HG03095 (cell line): ENCODE measurements around the gene ENKD1.
"Not testable (repeated sequence)": the region's sequence is repeated elsewhere in the genome, so short reads cannot be mapped to it uniquely, and the experiment has no call there.

Experiments used
- ATAC-seq: cut with Tn5 transposase; IDR thresholded peaks from one replicate; pipeline ENCODE4 v1.9.1; 2021; ENCODE audit warnings: moderate library complexity; ENCODE audit not compliant: unreplicated experiment

Gene ENKD1, protein sequence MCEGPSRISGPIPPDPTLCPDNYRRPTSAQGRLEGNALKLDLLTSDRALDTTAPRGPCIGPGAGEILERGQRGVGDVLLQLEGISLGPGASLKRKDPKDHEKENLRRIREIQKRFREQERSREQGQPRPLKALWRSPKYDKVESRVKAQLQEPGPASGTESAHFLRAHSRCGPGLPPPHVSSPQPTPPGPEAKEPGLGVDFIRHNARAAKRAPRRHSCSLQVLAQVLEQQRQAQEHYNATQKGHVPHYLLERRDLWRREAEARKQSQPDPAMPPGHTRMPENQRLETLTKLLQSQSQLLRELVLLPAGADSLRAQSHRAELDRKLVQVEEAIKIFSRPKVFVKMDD

DNA sequence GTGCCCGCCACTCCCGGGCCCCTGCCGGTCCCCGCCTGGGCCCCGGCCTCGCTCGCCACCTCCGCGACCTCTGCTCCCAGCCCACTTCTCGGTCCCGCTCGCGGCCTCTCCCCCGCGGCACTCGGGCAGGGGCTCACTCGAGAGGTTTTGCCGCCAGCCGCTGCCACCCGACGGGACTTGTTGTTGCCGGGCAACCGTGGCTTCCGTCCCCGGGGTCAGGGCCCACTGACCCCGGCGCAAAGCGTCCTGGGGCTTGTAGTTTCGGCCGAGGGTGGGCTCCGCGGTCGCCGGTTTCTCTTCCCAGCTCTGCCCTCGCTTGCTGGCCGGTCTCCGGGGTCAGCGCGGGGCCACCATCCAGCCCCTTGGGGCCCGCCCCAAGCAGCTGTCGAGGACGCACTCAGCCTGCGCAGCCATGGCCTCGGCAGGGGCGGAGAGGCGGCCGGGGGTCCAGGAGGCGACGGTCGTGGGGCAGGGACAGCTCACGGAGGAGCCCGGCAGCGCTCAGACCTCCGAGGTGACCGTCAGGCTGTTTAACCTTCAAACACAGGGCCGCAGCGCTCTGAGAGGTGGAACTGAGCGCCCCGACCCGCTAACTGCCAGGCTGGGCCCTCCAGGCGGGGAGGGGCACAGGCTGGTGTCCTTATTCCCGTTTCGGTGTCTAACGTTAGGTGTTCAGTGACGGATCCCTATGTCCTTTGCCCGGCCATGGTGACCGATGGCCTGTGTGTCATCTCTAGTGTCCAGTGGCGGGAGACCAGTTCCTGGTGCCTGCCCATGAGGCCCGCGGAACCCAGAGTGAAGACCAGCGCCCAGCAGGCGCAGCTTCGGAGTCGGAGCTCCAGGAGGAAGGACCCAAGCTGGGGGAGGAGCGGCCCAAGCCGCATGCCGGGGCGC, at the start of gene ENKD1, which contains the start of gene C16orf86:
Gene ENKD1, minus strand, starts transcription at position 192 of the 894 bp plus-strand sequence. CDS start 308 bp downstream, outside the sequence.
Gene C16orf86, plus strand, starts transcription at position 256 of the 894 bp plus-strand sequence. Its CDS starts 157 bp downstream, at position 413.
- ATAC-seq = peak; percentile 47

GRCh38 chr16:67716097-67716496, 49.5 kb upstream of the ENKD1 start:
- ATAC-seq = no peak

- no peak for ATAC-seq
Observed at GRCh38 chr16:67714522-67714921, 48.0 kb upstream of the ENKD1 start.

- no peak for ATAC-seq
Observed at GRCh38 chr16:67713647-67714273, 47.2 kb upstream of the ENKD1 start.

DNA sequence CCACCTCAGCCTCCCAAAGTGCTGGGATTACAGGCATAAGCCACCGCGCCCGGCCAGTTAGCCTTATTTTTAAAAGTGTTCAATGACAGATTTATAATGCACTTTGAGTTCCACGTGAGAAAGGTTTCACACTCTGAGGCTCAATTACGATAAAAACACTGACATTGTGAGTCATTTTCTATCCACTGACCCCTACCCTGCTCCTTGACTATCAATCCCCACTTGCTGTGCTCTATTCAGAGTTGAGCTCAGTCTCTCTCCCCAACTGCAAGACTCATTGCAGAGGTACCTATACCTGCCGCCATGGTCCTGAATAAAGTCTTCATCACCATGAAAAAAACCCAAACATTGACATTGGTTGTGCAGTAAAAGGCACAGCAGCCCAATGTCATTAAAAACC, 44.1 kb upstream of the ENKD1 start:
- ATAC-seq = no peak

DNA sequence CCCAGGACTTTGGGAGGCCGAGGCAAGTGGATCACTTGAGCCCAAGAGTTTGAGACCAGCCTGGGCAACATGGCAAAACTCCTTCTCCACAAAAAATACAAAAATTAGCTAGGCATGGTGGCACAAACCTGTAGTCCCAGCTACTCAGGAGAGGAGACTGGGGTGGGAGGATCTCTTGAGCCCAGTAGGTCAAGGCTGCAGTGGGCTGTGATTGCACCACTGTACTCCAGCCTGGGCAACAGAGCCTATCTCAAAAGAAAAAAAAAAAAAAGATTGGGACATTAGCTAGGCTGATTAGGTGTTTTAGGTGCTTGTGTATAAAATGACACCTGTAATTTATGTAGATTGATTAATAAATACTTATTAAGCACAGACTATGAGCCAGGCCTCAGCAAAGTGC, 42.5 kb upstream of the ENKD1 start:
- no peak for ATAC-seq

DNA sequence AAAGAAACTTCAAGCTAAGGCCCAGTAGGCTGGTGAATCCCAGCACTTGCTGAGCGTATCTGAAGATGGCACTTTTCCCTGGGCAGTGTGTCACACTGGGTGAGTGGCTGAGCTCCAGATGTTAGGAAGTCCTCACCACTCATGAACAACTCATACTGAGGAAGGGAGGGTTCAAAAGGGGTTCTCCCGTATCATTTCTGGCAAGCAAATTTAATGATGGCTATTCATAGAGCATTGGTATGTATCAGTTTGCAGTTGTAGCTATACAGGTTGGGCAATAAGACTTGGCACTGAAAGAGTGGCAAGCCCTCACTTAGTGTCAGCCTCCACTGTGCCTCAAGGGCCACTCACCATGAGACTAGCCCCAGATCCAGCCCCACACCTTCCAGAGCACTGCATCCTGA, 41.8 kb upstream of the ENKD1 start:
- no peak for ATAC-seq

DNA sequence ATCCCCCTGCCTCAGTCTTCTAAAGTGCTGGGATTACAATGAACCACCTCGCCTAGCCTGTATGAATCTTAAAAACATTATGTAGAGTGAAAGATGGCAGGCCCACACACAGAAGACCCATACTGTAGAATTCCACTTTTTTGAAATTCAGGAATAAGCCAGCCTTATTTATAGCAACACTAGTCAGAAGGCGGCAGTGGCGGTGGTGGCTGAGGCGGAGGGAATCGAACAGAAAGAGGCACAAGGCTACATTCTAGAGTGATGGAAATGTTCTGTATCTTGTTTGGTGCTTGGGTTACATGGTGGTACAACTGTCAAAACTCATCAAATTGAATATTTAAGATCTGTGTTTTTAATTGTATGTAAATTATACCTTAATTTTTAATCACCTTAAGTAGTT, 41.2 kb upstream of the ENKD1 start:
- ATAC-seq = no peak

GRCh38 chr16:67707210-67707609, 40.7 kb upstream of the ENKD1 start:
- no peak for ATAC-seq

DNA sequence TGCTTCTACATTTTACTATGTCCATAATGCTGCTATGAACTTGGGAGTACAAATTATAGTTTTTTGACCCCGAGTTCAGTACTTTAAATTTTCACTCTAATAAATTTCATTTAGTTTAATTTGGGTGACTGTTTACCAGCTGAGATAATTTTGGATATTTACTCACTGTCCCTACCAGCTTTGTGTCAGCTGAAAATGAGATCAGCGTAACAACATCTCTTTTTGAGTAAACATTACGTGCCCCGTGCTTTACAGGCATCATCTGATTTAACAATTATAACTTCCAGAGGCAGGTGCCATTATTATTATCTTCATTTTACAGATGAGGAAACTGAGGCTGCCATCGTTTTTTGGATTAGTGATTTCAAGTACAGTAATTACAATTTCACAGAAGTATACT, 37.6 kb upstream of the ENKD1 start:
- no peak for ATAC-seq

DNA sequence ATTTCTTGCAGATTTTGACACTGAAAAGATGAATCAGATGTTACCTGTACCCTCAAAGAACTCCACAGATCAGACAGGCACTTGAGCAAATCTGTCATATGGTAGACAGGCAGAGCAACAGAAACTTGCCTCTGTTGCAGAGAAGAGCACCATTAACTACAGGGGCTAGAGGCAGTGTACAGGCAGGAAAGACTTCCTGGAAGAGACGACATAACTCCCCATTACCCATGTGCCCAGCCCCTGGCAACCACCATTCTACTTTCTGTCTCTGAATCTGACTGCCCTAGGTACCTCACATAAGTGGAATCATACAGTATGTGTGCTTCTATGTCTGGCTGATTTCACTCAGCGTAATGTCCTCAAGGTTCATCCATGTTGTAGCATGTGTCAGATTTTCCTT, 37.1 kb upstream of the ENKD1 start:
- ATAC-seq = no peak

DNA sequence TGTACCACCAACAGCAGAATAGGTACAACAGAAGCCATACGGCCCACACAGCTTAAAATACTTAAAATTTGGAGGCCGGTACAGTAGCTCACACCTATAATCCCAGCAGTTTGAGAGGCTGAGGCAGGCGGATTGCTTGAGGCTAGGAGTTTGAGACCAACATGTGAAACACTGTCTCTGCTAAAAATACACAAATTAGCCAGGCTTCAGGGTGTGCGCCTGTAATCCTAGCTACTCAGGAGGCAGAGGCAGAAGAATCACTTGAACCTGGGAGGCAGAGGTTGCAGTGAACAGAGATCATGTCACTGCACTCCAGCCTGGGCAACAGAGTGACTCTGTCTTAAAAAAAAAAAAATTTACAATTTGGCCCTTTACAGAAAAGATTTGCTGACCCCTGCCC, 35.6 kb upstream of the ENKD1 start:
- ATAC-seq = no peak

- ATAC-seq = no peak
Observed at GRCh38 chr16:67701420-67701819, 34.9 kb upstream of the ENKD1 start.

DNA sequence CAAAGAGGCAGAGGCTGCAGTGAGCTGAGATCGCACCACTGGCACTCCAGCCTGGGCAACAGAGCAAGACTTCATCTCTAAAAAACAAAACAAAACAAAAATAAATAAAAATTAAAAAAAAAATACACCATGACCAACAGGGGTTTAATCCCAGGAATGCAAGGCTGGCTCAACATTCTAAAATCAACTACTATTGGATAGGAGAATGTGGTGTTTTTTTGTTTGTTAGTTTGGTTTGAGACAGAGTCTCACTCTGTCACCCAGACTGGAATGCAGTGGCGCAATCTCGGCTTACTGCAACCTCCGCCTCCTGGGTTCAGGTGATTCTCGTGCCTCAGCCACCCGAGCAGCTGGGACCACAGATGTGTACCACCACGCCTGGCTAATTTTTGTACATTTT, 32.7 kb upstream of the ENKD1 start:
- no peak for ATAC-seq

GRCh38 chr16:67697422-67698185, 31.1 kb upstream of the ENKD1 start:
- ATAC-seq = no peak

- no peak for ATAC-seq
Observed at GRCh38 chr16:67694611-67695010, 28.1 kb upstream of the ENKD1 start.

GRCh38 chr16:67693517-67694285, 27.2 kb upstream of the ENKD1 start:
- ATAC-seq = not testable (repeated sequence)

DNA sequence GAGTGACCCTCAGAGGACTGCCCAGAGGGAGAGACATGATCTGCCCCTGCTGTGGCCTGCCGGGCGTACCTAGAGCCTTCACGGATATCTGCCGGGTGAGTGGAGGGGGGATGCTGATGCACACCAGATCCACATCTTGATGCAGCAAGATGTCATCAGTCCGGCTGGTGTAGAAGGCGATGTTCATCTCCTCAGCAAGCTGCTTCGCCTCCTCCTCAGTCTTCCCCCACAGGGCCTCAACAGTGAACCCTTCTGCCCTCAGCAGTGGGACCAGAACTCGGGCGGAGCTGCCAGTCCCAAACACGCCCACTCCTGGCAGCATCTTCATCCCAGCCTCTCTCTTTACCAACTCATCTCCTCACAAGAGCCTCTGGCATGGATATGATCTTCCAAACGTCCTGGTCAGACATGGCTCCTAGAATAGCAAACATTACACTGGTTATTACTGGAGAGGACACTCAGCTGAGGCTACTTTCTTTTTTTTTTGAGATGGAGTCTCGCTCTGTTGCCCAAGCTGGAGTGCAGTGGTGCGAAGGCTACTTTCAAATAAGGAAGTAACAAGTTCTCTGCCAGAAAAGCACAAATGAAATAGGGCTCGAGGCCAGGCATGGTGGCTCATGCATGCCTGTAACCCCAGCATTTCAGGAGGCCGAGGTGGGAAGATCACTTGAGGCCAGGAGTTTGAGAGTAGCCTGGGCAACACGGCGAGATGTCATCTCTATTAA, 19.0 kb upstream of the ENKD1 start:
- no peak for ATAC-seq

DNA sequence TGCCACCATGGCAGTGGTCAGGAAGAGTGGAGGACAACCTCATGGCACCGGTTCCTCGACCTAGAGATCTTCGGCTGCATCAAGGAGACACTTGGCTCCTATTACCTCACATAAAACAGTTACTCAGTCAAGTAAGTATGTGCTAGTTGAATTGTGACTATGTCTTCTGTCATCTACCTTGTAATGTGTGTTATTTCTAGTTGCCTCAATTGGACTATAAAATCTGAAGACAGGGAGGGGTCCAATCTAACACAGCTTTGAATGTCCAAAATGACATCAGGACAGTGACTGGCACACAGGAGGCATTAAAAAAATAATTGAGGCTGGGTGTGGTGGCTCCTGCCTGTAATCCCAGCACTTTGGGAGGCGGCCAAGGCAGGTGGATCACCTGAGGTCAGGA, 17.2 kb upstream of the ENKD1 start:
- ATAC-seq = no peak
